Measurements from ENCODE around the gene MDP1. TPM values are rescaled to one million over a fixed set of nuclear protein-coding genes. Genes with fewer than 3 reads are reported as not detected.

Gene MDP1
- polyA plus RNA-seq, 4 donors = 18.8 to 31.1 (median 21.4) TPM

DNA sequence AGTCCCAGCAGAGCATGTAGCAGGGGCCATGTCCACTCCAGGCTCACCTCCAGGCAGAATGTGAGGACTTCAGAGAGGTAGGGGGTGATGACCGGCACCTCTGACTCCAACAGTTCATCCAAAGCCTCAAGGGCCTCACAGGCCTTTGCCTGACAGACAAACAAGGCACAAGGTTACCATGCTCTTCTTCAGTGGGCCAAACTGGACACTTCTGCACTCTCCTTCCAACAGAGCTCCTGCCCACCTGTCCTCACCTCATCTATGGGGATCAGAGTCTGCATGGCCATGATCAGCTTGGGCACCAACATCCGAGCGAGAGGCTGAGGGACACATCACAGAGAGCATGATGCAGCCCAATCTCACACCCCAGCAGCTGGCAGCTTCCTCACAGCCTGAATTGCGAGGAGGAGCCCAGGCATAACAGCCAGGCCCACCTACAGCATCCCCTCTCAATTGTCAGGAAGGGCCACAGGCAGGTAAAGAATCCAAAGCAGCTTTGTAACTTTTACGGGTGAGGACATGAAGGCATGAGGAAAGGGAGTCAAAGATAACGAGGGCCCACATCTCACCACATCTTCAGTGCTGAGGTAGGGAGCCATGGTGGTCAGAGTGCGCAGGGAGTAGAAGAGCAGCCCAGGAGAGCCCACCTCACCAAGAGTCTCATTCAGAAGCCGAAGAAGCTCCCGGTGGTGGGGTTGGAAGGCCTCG lies 28.9 kb downstream of the MDP1 start:
- DNase-seq (no peak), FAIRE-seq (no peak)
- Histone ChIP-seq H3K27me3 (ENCODE audit: control insufficient read depth in 3 of 3, insufficient read depth in 3 of 3, low read length in 3 of 3) (no peaks in the 10 kb centered on the region), H3K36me3 (ENCODE audit: control insufficient read depth in 3 of 3, insufficient read depth in 2 of 3, low read depth in 1 of 3, low read length in 3 of 3) (peaks cover 0 to 73% (median 10%) of the 10 kb centered on the region in 3 donors), H3K4me3 (ENCODE audit: low read depth in 1 of 3, low read length in 3 of 3) (no peak overlapping the region), H3K4me1 (ENCODE audit: control insufficient read depth in 3 of 3, insufficient read depth in 2 of 3, low read depth in 1 of 3, low read length in 2 of 3) (peaks cover 0 to 24% (median 6%) of the 10 kb centered on the region in 3 donors), H3K27ac (ENCODE audit: low read depth in 1 of 3, low read length in 2 of 3) (no peak overlapping the region), H3K9me3 (ENCODE audit: control insufficient read depth in 2 of 2, insufficient read depth in 1 of 2, low read depth in 1 of 2, low read length in 1 of 2) (no peaks in the 10 kb centered on the region)
- WGBS, 3 donors = 90 to 94% (median 92%) methylated on average over 9 to 10 of the region's 10 CpGs

DNA sequence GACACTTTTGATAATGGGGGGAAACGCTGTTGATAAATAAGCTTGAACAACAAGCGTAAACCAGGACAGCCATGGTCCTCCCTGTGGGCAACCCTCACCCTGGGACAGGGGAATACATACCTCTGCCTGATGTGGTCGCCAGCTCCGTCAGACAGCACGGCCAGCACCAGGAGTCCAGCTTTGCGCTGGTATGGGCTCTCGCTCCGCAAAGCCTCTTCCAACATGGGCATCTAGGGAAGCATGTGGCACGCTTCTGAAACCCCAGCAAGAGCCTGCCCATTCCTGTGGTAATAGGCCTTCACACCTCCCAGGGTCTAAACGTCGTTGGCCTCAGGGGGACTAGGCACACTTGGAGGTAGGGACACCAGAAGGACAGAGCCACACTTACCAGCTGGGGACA lies 30.1 kb downstream of the MDP1 start:
- 90 to 95% (median 94%) methylated on average over 11 of the region's 11 CpGs for WGBS, 3 donors
- no peak overlapping the region for H3K4me3 ChIP-seq (ENCODE audit: low read depth in 1 of 3, low read length in 3 of 3)
- peaks cover 2 to 80% (median 9%) of the 10 kb centered on the region in 3 donors for H3K36me3 ChIP-seq (ENCODE audit: control insufficient read depth in 3 of 3, insufficient read depth in 2 of 3, low read depth in 1 of 3, low read length in 3 of 3)

GRCh38 chr14:24185026-24185425 lies 30.8 kb downstream of the MDP1 start:
- Histone ChIP-seq H3K27ac (ENCODE audit: low read depth in 1 of 3, low read length in 2 of 3) (no peak overlapping the region), H3K4me3 (ENCODE audit: low read depth in 1 of 3, low read length in 3 of 3) (no peak overlapping the region), H3K36me3 (ENCODE audit: control insufficient read depth in 3 of 3, insufficient read depth in 2 of 3, low read depth in 1 of 3, low read length in 3 of 3) (peaks cover 2 to 82% (median 9%) of the 10 kb centered on the region in 3 donors), H3K9me3 (ENCODE audit: control insufficient read depth in 2 of 2, insufficient read depth in 1 of 2, low read depth in 1 of 2, low read length in 1 of 2) (no peaks in the 10 kb centered on the region), H3K4me1 (ENCODE audit: control insufficient read depth in 3 of 3, insufficient read depth in 2 of 3, low read depth in 1 of 3, low read length in 2 of 3) (peaks cover 0 to 43% (median 6%) of the 10 kb centered on the region in 3 donors), H3K27me3 (ENCODE audit: control insufficient read depth in 3 of 3, insufficient read depth in 3 of 3, low read length in 3 of 3) (no peaks in the 10 kb centered on the region)
- 95 to 98% (median 95%) methylated on average over 7 of the region's 7 CpGs for WGBS, 3 donors
- no peak for DNase-seq
- FAIRE-seq = no peak

More for the DNA sequence above, 30.1 kb downstream of the MDP1 start:
- FAIRE-seq = no peak
- no peak for DNase-seq
- Histone ChIP-seq H3K27ac (ENCODE audit: low read depth in 1 of 3, low read length in 2 of 3) (no peak overlapping the region), H3K9me3 (ENCODE audit: control insufficient read depth in 2 of 2, insufficient read depth in 1 of 2, low read depth in 1 of 2, low read length in 1 of 2) (no peaks in the 10 kb centered on the region), H3K27me3 (ENCODE audit: control insufficient read depth in 3 of 3, insufficient read depth in 3 of 3, low read length in 3 of 3) (no peaks in the 10 kb centered on the region), H3K4me1 (ENCODE audit: control insufficient read depth in 3 of 3, insufficient read depth in 2 of 3, low read depth in 1 of 3, low read length in 2 of 3) (peaks cover 0 to 36% (median 6%) of the 10 kb centered on the region in 3 donors)

- H3K36me3 ChIP-seq (ENCODE audit: control insufficient read depth in 3 of 3, insufficient read depth in 2 of 3, low read depth in 1 of 3, low read length in 3 of 3) = peaks cover 5 to 84% (median 9%) of the 10 kb centered on the region in 3 donors
- H3K4me1 ChIP-seq (ENCODE audit: control insufficient read depth in 3 of 3, insufficient read depth in 2 of 3, low read depth in 1 of 3, low read length in 2 of 3) = peaks cover 0 to 50% (median 6%) of the 10 kb centered on the region in 3 donors
- H3K9me3 ChIP-seq (ENCODE audit: control insufficient read depth in 2 of 2, insufficient read depth in 1 of 2, low read depth in 1 of 2, low read length in 1 of 2) = no peaks in the 10 kb centered on the region
- no peaks in the 10 kb centered on the region for H3K27me3 ChIP-seq (ENCODE audit: control insufficient read depth in 3 of 3, insufficient read depth in 3 of 3, low read length in 3 of 3)
- DNase-seq (no peak), FAIRE-seq (no peak)
- H3K4me3 ChIP-seq (ENCODE audit: low read depth in 1 of 3, low read length in 3 of 3) = no peak overlapping the region
- no peak overlapping the region for H3K27ac ChIP-seq (ENCODE audit: low read depth in 1 of 3, low read length in 2 of 3)
- 89 to 94% (median 91%) methylated on average over 19 of the region's 19 CpGs for WGBS, 3 donors
These were observed 31.5 kb downstream of the MDP1 start for GRCh38 chr14:24184104-24184970.

- no peaks in the 10 kb centered on the region for H3K9me3 ChIP-seq (ENCODE audit: control insufficient read depth in 2 of 2, insufficient read depth in 1 of 2, low read depth in 1 of 2, low read length in 1 of 2)
- no peak for FAIRE-seq
- H3K4me1 ChIP-seq (ENCODE audit: control insufficient read depth in 3 of 3, insufficient read depth in 2 of 3, low read depth in 1 of 3, low read length in 2 of 3) = peaks cover 0 to 57% (median 2%) of the 10 kb centered on the region in 3 donors
- H3K36me3 ChIP-seq (ENCODE audit: control insufficient read depth in 3 of 3, insufficient read depth in 2 of 3, low read depth in 1 of 3, low read length in 3 of 3) = peaks cover 9 to 97% (median 13%) of the 10 kb centered on the region in 3 donors
- H3K27me3 ChIP-seq (ENCODE audit: control insufficient read depth in 3 of 3, insufficient read depth in 3 of 3, low read length in 3 of 3) = no peaks in the 10 kb centered on the region
- no peak overlapping the region for H3K4me3 ChIP-seq (ENCODE audit: low read depth in 1 of 3, low read length in 3 of 3)
- WGBS, 3 donors = 92 to 96% (median 94%) methylated on average over 15 of the region's 15 CpGs
- DNase-seq = no peak
- H3K27ac ChIP-seq (ENCODE audit: low read depth in 1 of 3, low read length in 2 of 3) = no peak overlapping the region
These were observed 32.8 kb downstream of the MDP1 start for GRCh38 chr14:24183014-24183481.

- Histone ChIP-seq H3K36me3 (ENCODE audit: control insufficient read depth in 3 of 3, insufficient read depth in 2 of 3, low read depth in 1 of 3, low read length in 3 of 3) (peaks cover 13 to 99% (median 20%) of the 10 kb centered on the region in 3 donors), H3K4me3 (ENCODE audit: low read depth in 1 of 3, low read length in 3 of 3) (no peak overlapping the region), H3K27ac (ENCODE audit: low read depth in 1 of 3, low read length in 2 of 3) (no peak overlapping the region), H3K4me1 (ENCODE audit: control insufficient read depth in 3 of 3, insufficient read depth in 2 of 3, low read depth in 1 of 3, low read length in 2 of 3) (peaks cover 0 to 57% (median 0%) of the 10 kb centered on the region in 3 donors), H3K9me3 (ENCODE audit: control insufficient read depth in 2 of 2, insufficient read depth in 1 of 2, low read depth in 1 of 2, low read length in 1 of 2) (no peaks in the 10 kb centered on the region), H3K27me3 (ENCODE audit: control insufficient read depth in 3 of 3, insufficient read depth in 3 of 3, low read length in 3 of 3) (no peaks in the 10 kb centered on the region)
- FAIRE-seq = no peak
- 87 to 90% (median 90%) methylated on average over 13 to 14 of the region's 14 CpGs for WGBS, 3 donors
- no peak for DNase-seq
These were observed 33.6 kb downstream of the MDP1 start for GRCh38 chr14:24182110-24182882.

- Histone ChIP-seq H3K36me3 (ENCODE audit: control insufficient read depth in 3 of 3, insufficient read depth in 2 of 3, low read depth in 1 of 3, low read length in 3 of 3) (peaks cover 18 to 99% (median 26%) of the 10 kb centered on the region in 3 donors), H3K27ac (ENCODE audit: low read depth in 1 of 3, low read length in 2 of 3) (peak overlapping the region in 1 of 3 donors; percentile 90), H3K9me3 (ENCODE audit: control insufficient read depth in 2 of 2, insufficient read depth in 1 of 2, low read depth in 1 of 2, low read length in 1 of 2) (no peaks in the 10 kb centered on the region), H3K4me1 (ENCODE audit: control insufficient read depth in 3 of 3, insufficient read depth in 2 of 3, low read depth in 1 of 3, low read length in 2 of 3) (peaks cover 0 to 64% (median 0%) of the 10 kb centered on the region in 3 donors), H3K27me3 (ENCODE audit: control insufficient read depth in 3 of 3, insufficient read depth in 3 of 3, low read length in 3 of 3) (no peaks in the 10 kb centered on the region), H3K4me3 (ENCODE audit: low read depth in 1 of 3, low read length in 3 of 3) (no peak overlapping the region)
- DNase-seq = no peak
- 85 to 91% (median 89%) methylated on average over 19 of the region's 19 CpGs for WGBS, 3 donors
- no peak for FAIRE-seq
These were observed 34.3 kb downstream of the MDP1 start for GRCh38 chr14:24181371-24182077.

All from small intestine (tissue), 7 donors.